Measurements from ENCODE around the gene UPP2. TPM values are rescaled to one million over a fixed set of nuclear protein-coding genes. Genes with fewer than 3 reads are reported as not detected.

UPP2 gene
- total and polyA plus RNA-seq, 2 experiments from 2014 or later = not detected

DNA sequence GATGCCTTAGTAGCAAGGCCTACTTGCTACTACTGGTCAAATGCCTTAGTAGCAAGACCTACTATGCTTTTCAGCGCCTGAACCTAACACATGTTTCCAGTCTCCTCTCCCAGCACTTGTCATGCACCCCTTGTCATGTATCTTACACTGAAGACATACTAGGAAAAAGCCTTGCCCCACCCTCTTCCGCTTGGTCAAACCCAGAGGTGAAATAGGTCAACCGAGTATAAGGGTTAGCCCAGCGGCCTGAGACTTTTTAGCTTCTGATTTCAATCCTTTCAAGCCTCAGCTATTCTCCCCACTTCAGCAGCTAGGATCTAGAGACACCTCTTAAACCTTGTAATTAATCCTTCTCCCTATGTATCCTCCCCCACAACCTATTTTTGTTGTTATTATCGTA is 73.3 kb downstream of the UPP2 start:
- Histone ChIP-seq H3K4me1 (ENCODE audit: low read depth) (no peaks in the 10 kb centered on the region), H3K27me3 (no peaks in the 10 kb centered on the region), H3K4me3 (no peak overlapping the region), H3K9me3 (ENCODE audit: low read depth) (no peaks in the 10 kb centered on the region), H3K27ac (no peak overlapping the region), H3K36me3 (no peaks in the 10 kb centered on the region)
- no peak for DNase-seq (ENCODE audit: low read depth in 1 of 2, low spot score in 1 of 2)
- TF ChIP-seq CTCF (IDR thresholded peaks at IDR 0.05; ENCODE audit: low read depth, low read length) = no peak

DNA sequence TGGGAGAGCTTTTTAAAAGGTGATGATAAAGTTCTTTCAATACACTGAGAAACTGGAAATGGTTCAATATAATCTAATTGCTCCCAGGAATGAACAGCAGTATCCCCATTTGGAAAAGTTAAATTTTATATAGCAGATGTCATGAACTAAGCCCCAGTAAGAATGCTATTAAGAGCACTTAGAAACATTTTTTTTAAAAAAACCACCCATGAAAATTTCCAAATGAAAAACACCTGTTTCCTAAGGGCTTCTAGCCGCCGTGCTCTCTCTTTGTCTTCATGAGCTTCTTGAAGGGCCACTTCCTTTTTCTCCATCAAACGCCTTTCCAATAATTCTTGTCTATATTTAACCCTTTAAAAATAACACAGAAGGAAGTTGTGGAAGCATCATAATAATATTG is 77.0 kb downstream of the UPP2 start:
- H3K27me3 ChIP-seq = no peaks in the 10 kb centered on the region
- TF ChIP-seq CTCF (IDR thresholded peaks at IDR 0.05; ENCODE audit: low read depth, low read length) = no peak
- DNase-seq (ENCODE audit: low read depth in 1 of 2, low spot score in 1 of 2) = no peak
- no peak overlapping the region for H3K27ac ChIP-seq
- no peak overlapping the region for H3K4me3 ChIP-seq
- no peaks in the 10 kb centered on the region for H3K4me1 ChIP-seq (ENCODE audit: low read depth)
- no peaks in the 10 kb centered on the region for H3K36me3 ChIP-seq
- H3K9me3 ChIP-seq (ENCODE audit: low read depth) = no peaks in the 10 kb centered on the region

DNA sequence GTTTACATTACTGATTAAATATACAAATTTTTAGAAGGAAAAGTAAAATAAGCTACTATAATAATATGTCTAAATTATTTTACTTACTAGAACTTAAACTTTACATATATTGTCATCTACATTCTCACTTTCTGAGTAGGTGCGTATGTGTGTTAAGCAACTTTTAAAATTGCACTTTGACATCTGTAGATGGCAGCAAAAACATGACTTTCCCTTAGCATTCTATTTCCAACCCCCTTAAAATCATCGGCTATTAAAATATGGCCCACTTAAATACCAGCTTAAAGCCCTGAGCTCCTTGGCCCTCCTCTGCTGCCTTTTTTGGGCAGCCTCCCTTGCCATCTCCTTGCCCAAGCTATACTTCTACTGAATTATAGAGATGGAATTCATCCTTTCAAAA is 78.0 kb downstream of the UPP2 start:
- TF ChIP-seq CTCF (IDR thresholded peaks at IDR 0.05; ENCODE audit: low read depth, low read length) = peak; percentile 40
- peak; percentile 8 to 46 for DNase-seq (ENCODE audit: low read depth in 1 of 2, low spot score in 1 of 2)
- no peak overlapping the region for H3K4me3 ChIP-seq
- no peaks in the 10 kb centered on the region for H3K27me3 ChIP-seq
- H3K27ac ChIP-seq = no peak overlapping the region
- no peaks in the 10 kb centered on the region for H3K4me1 ChIP-seq (ENCODE audit: low read depth)
- H3K36me3 ChIP-seq = no peaks in the 10 kb centered on the region
- H3K9me3 ChIP-seq (ENCODE audit: low read depth) = no peaks in the 10 kb centered on the region

GRCh38 chr2:158181171-158181570 is 79.5 kb downstream of the UPP2 start:
- H3K36me3 ChIP-seq = no peaks in the 10 kb centered on the region

DNA sequence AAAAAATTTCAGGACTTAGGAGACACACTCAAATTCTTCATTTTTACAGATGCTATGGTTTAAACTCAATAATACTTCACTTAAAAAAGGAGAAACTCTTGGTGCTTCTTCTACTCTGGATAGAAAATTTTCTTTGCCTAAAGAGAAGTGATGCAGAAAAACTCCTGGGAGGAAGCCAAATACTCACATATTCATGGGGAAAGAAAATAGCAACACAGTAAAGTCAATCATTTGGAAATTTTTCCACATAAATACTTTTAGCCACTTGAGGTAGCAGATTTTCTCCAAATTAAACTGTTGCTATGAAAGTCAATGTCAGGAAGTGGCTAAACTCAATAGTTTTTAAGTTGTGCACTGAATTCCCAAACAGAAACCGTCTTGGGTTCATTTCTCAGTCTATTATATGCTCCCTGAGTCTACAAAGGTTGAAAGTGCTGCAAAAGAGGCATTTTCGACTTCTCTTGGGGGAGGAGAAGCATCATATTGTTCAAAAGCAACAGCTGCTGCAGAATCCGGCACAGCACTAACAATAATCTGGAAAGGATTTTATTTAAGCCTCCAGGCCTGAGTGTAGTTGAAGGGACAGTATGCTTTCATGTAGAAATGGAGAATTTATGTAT is 81.1 kb downstream of the UPP2 start:
- Histone ChIP-seq H3K4me3 (no peak overlapping the region), H3K4me1 (ENCODE audit: low read depth) (no peaks in the 10 kb centered on the region), H3K27ac (no peak overlapping the region), H3K36me3 (no peaks in the 10 kb centered on the region), H3K9me3 (ENCODE audit: low read depth) (no peaks in the 10 kb centered on the region), H3K27me3 (no peaks in the 10 kb centered on the region)
- no peak for TF ChIP-seq CTCF (IDR thresholded peaks at IDR 0.05; ENCODE audit: low read depth, low read length)
- no peak for DNase-seq (ENCODE audit: low read depth in 1 of 2, low spot score in 1 of 2)

More at GRCh38 chr2:158181171-158181570, 79.5 kb downstream of the UPP2 start:
- Histone ChIP-seq H3K27ac (no peak overlapping the region), H3K27me3 (no peaks in the 10 kb centered on the region), H3K9me3 (ENCODE audit: low read depth) (no peaks in the 10 kb centered on the region), H3K4me1 (ENCODE audit: low read depth) (no peaks in the 10 kb centered on the region), H3K4me3 (no peak overlapping the region)
- no peak for TF ChIP-seq CTCF (IDR thresholded peaks at IDR 0.05; ENCODE audit: low read depth, low read length)
- DNase-seq (ENCODE audit: low read depth in 1 of 2, low spot score in 1 of 2) = no peak

Data from cardiac muscle cell (in vitro differentiated cells and primary cell).